GM23338 (cell line): ENCODE data around the gene METTL17. TPM values are rescaled to one million over a fixed set of nuclear protein-coding genes. Genes with fewer than 3 reads are reported as not detected.

ENCODE experiments used
- ATAC-seq: fragments of 200-7000 bp; cut with Tn5 transposase; 3 replicates; pipeline ENCODE4 v1.9.1; 2020
- DNase-seq: peaks from one replicate; pipeline ENCODE4 v3.0.0-alpha.2; 2015; ENCODE audit warnings: low spot score
- H2AFZ ChIP-seq: fragments of 200-600 bp; sonication (generic); 2 replicates; pipeline ENCODE4 v1.8.0; 2016; ENCODE audit warnings: antibody characterized with exemption, mild to moderate bottlenecking, moderate library complexity
- H3F3A ChIP-seq: fragments of 200-600 bp; sonication (generic); replicated peaks from 2 replicates; pipeline ENCODE4 v1.8.0; 2017; ENCODE audit warnings: antibody characterized with exemption, mixed run types, low read depth
- H3K27ac ChIP-seq: fragments of 200-600 bp; sonication (generic); 2 replicates; pipeline ENCODE4 v1.6.1; 2016; ENCODE audit warnings: low read depth
- H3K27me3 ChIP-seq: fragments of 200-600 bp; sonication (generic); 2 replicates; pipeline ENCODE4 v1.8.0; 2016; ENCODE audit warnings: mild to moderate bottlenecking, mixed run types, moderate library complexity; ENCODE audit not compliant: insufficient read depth
- H3K36me3 ChIP-seq: fragments of 200-600 bp; sonication (generic); 2 replicates; pipeline ENCODE4 v1.8.0; 2016; ENCODE audit warnings: mild to moderate bottlenecking; ENCODE audit not compliant: insufficient read depth
- H3K4me1 ChIP-seq: fragments of 200-600 bp; sonication (generic); 2 replicates; pipeline ENCODE4 v1.8.0; 2016; ENCODE audit warnings: mild to moderate bottlenecking, moderate library complexity; ENCODE audit not compliant: insufficient read depth
- H3K4me2 ChIP-seq: fragments of 200-600 bp; sonication (generic); 2 replicates; pipeline ENCODE4 v1.7.1; 2017; ENCODE audit warnings: mixed run types
- H3K4me3 ChIP-seq: fragments of 200-600 bp; sonication (generic); 2 replicates; pipeline ENCODE4 v1.6.1; 2016; ENCODE audit warnings: mixed run types
- H3K79me2 ChIP-seq: fragments of 200-600 bp; sonication (generic); replicated peaks from 2 replicates; pipeline ENCODE4 v1.8.0; 2017; ENCODE audit warnings: mild to moderate bottlenecking; ENCODE audit not compliant: insufficient read depth
- H3K9me2 ChIP-seq: fragments of 200-600 bp; sonication (generic); 2 replicates; pipeline ENCODE4 v1.8.0; 2017; ENCODE audit not compliant: insufficient read depth
- H4K20me1 ChIP-seq: fragments of 200-600 bp; sonication (generic); replicated peaks from 2 replicates; pipeline ENCODE4 v1.8.0; 2017; ENCODE audit warnings: mild to moderate bottlenecking; ENCODE audit not compliant: insufficient read depth
- H3K27ac Mint-ChIP-seq: 2 replicates; pipeline ENCODE4 v1.8.0; 2020; ENCODE audit warnings: inconsistent platforms, mild to moderate bottlenecking, moderate library complexity, mixed read lengths
- H3K27me3 Mint-ChIP-seq: 3 replicates; pipeline ENCODE4 v1.8.0; 2022; ENCODE audit warnings: low read depth, mild to moderate bottlenecking, moderate library complexity, mixed read lengths, inconsistent platforms; ENCODE audit not compliant: insufficient read depth, poor library complexity
- H3K36me3 Mint-ChIP-seq: 3 replicates; pipeline ENCODE4 v1.8.0; 2021; ENCODE audit warnings: low read depth, mild to moderate bottlenecking, inconsistent platforms, moderate library complexity, mixed read lengths
- H3K4me1 Mint-ChIP-seq: 3 replicates; pipeline ENCODE4 v1.8.0; 2020; ENCODE audit warnings: mild to moderate bottlenecking, inconsistent platforms, mixed read lengths
- H3K4me3 Mint-ChIP-seq: 3 replicates; pipeline ENCODE4 v1.8.0; 2021; ENCODE audit warnings: moderate library complexity, mild to moderate bottlenecking, inconsistent platforms, mixed read lengths
- H3K9me3 Mint-ChIP-seq: 3 replicates; pipeline ENCODE4 v1.8.0; 2020; ENCODE audit warnings: moderate library complexity, mild to moderate bottlenecking, inconsistent platforms, mixed read lengths
- CREB1 ChIP-seq: fragments of 250-450 bp; sonication (Bioruptor Pico); IDR thresholded peaks from 2 replicates; pipeline ENCODE4 v1.5.0; 2020; ENCODE audit warnings: low read depth, mild to moderate bottlenecking, moderate library complexity
- JUNB ChIP-seq: IDR thresholded peaks from one replicate; pipeline ENCODE4 v1.6.1; 2016; ENCODE audit warnings: antibody characterized with exemption; ENCODE audit not compliant: unreplicated experiment
- STAT1 ChIP-seq: IDR thresholded peaks from one replicate; pipeline ENCODE4 v1.6.1; 2016; ENCODE audit warnings: antibody characterized with exemption; ENCODE audit not compliant: unreplicated experiment
- ZNF114 ChIP-seq: fragments of 250-450 bp; sonication (Bioruptor Pico); IDR thresholded peaks from 2 replicates; pipeline ENCODE4 v1.5.0; 2020; ENCODE audit warnings: mild to moderate bottlenecking, moderate library complexity
- ZNF331 ChIP-seq: fragments of 250-450 bp; sonication (Bioruptor Pico); IDR thresholded peaks from 2 replicates; pipeline ENCODE4 v1.5.0; 2020; ENCODE audit warnings: low read depth, mild to moderate bottlenecking, moderate library complexity
- polyA plus RNA-seq: library from polyadenylated mRNA; unstranded; fragments of >200 nt; fragmentation: Nextera tagmentation; extraction: Ambion mirVana; gene quantifications from 2 replicates; pipeline ENCODE4 v1.2.1, GENCODE V29; 2016
- total RNA-seq: library from RNA; depleted of rRNA; stranded (reverse); fragments of >200 nt; shearing (Covaris generic); gene quantifications from 2 replicates; pipeline ENCODE4 v1.2.3, GENCODE V29; 2014
- TF ChIP-seq, protein P1 (sequence below): fragments of 250-450 bp; sonication (Bioruptor Pico); IDR thresholded peaks from 2 replicates; pipeline ENCODE4 v1.5.0; 2020; ENCODE audit warnings: mild to moderate bottlenecking, moderate library complexity

METTL17 gene
- total and polyA plus RNA-seq, 2 experiments from 2014 or later = 74.9 to 156 TPM

GRCh38 chr14:21022686-21023085 lies 32.9 kb downstream of the METTL17 start:
- no peaks in the 10 kb centered on the region; the same call in 2 of the 3 replicates for H3K9me3 Mint-ChIP-seq
- H3K27me3 Mint-ChIP-seq = peaks cover 33% of the 10 kb centered on the region
- Histone ChIP-seq H3K4me1 (peaks cover 31% of the 10 kb centered on the region), H3K4me3 (no peak overlapping the region), H4K20me1 (no peaks in the 10 kb centered on the region), H3F3A (peaks cover 7% of the 10 kb centered on the region; the same call in 1 of the 2 replicates), H3K27me3 (peaks cover 30% of the 10 kb centered on the region), H3K4me2 (no peak overlapping the region), H3K79me2 (no peaks in the 10 kb centered on the region; the same call in 1 of the 2 replicates), H3K9me2 (no peaks in the 10 kb centered on the region), H3K27ac (no peak overlapping the region), H2AFZ (no peak overlapping the region), H3K36me3 (no peaks in the 10 kb centered on the region)
- TF ChIP-seq, protein P1, sequence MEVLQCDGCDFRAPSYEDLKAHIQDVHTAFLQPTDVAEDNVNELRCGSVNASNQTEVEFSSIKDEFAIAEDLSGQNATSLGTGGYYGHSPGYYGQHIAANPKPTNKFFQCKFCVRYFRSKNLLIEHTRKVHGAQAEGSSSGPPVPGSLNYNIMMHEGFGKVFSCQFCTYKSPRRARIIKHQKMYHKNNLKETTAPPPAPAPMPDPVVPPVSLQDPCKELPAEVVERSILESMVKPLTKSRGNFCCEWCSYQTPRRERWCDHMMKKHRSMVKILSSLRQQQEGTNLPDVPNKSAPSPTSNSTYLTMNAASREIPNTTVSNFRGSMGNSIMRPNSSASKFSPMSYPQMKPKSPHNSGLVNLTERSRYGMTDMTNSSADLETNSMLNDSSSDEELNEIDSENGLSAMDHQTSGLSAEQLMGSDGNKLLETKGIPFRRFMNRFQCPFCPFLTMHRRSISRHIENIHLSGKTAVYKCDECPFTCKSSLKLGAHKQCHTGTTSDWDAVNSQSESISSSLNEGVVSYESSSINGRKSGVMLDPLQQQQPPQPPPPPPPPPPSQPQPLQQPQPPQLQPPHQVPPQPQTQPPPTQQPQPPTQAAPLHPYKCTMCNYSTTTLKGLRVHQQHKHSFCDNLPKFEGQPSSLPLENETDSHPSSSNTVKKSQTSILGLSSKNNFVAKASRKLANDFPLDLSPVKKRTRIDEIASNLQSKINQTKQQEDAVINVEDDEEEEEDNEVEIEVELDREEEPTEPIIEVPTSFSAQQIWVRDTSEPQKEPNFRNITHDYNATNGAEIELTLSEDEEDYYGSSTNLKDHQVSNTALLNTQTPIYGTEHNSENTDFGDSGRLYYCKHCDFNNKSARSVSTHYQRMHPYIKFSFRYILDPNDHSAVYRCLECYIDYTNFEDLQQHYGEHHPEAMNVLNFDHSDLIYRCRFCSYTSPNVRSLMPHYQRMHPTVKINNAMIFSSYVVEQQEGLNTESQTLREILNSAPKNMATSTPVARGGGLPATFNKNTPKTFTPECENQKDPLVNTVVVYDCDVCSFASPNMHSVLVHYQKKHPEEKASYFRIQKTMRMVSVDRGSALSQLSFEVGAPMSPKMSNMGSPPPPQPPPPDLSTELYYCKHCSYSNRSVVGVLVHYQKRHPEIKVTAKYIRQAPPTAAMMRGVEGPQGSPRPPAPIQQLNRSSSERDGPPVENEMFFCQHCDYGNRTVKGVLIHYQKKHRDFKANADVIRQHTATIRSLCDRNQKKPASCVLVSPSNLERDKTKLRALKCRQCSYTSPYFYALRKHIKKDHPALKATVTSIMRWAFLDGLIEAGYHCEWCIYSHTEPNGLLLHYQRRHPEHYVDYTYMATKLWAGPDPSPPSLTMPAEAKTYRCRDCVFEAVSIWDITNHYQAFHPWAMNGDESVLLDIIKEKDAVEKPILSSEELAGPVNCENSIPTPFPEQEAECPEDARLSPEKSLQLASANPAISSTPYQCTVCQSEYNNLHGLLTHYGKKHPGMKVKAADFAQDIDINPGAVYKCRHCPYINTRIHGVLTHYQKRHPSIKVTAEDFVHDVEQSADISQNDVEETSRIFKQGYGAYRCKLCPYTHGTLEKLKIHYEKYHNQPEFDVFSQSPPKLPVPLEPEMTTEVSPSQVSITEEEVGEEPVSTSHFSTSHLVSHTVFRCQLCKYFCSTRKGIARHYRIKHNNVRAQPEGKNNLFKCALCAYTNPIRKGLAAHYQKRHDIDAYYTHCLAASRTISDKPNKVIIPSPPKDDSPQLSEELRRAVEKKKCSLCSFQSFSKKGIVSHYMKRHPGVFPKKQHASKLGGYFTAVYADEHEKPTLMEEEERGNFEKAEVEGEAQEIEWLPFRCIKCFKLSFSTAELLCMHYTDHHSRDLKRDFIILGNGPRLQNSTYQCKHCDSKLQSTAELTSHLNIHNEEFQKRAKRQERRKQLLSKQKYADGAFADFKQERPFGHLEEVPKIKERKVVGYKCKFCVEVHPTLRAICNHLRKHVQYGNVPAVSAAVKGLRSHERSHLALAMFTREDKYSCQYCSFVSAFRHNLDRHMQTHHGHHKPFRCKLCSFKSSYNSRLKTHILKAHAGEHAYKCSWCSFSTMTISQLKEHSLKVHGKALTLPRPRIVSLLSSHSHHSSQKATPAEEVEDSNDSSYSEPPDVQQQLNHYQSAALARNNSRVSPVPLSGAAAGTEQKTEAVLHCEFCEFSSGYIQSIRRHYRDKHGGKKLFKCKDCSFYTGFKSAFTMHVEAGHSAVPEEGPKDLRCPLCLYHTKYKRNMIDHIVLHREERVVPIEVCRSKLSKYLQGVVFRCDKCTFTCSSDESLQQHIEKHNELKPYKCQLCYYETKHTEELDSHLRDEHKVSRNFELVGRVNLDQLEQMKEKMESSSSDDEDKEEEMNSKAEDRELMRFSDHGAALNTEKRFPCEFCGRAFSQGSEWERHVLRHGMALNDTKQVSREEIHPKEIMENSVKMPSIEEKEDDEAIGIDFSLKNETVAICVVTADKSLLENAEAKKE = no peak
- TF ChIP-seq CREB1 (CRISPR knock-in tag) = no peak
- TF ChIP-seq JUNB = no peak
- H3K36me3 Mint-ChIP-seq = peaks cover 19% of the 10 kb centered on the region
- peaks cover 39% of the 10 kb centered on the region for H3K4me1 Mint-ChIP-seq
- no peak overlapping the region for H3K27ac Mint-ChIP-seq
- DNase-seq = no peak
- peak overlapping the region; percentile 12; the same call in 1 of the 3 replicates for H3K4me3 Mint-ChIP-seq
- ATAC-seq = no peak

DNA sequence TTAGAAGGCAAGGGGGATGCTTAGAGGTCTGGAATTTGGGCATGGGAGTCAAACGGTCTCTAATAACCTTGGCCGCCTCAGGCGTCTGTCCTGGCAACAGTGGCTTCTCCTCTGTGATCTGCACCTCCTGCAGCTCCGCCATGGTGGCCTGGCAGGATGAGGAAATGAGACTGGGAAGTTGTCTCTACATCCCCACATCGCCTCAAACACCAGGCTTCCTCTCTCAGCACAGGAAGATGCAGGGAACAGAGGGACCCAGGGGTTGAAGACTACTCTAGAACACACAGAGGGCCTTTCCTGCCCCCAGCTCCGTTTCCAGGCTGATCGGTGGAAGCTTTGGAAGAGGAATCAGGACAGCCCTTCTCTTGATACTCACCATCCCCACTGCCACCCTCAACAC lies 33.4 kb downstream of the METTL17 start:
- peaks cover 19% of the 10 kb centered on the region for H3K36me3 Mint-ChIP-seq
- H3K27ac ChIP-seq = no peak overlapping the region
- DNase-seq (no peak), ATAC-seq (no peak)
- peaks cover 7% of the 10 kb centered on the region; the same call in 1 of the 2 replicates for H3F3A ChIP-seq
- no peak overlapping the region for H3K4me3 ChIP-seq
- no peak overlapping the region; the same call in 2 of the 3 replicates for H3K4me3 Mint-ChIP-seq
- H3K27me3 ChIP-seq = peaks cover 30% of the 10 kb centered on the region
- H2AFZ ChIP-seq = no peak overlapping the region
- peak overlapping the region; percentile 97; the same call in 1 of the 2 replicates for H3K4me2 ChIP-seq
- peaks cover 31% of the 10 kb centered on the region for H3K27me3 Mint-ChIP-seq
- H3K36me3 ChIP-seq = no peaks in the 10 kb centered on the region
- no peak overlapping the region for H3K27ac Mint-ChIP-seq
- H3K79me2 ChIP-seq = no peaks in the 10 kb centered on the region; the same call in 1 of the 2 replicates
- H3K9me3 Mint-ChIP-seq = no peaks in the 10 kb centered on the region; the same call in 2 of the 3 replicates
- no peaks in the 10 kb centered on the region for H3K9me2 ChIP-seq
- H3K4me1 Mint-ChIP-seq = peaks cover 39% of the 10 kb centered on the region
- no peaks in the 10 kb centered on the region for H4K20me1 ChIP-seq
- H3K4me1 ChIP-seq = peaks cover 31% of the 10 kb centered on the region
- TF ChIP-seq ZNF331 (no peak), STAT1 (no peak), ZNF114 (CRISPR knock-in tag) (no peak), CREB1 (CRISPR knock-in tag) (no peak)
- TF ChIP-seq, protein P1 = no peak
